HepG2 (cell line): ENCODE measurements around the gene CYP2W1. TPM values are rescaled to one million over a fixed set of nuclear protein-coding genes. Genes with fewer than 3 reads are reported as not detected.

Experiments used
- ATRX ChIP-seq: sonication (generic); formaldehyde crosslinking; IDR thresholded peaks from 2 replicates; pipeline ENCODE4 v1.4.0; 2020; ENCODE audit warnings: missing genetic modification reagents, borderline replicate concordance
- DR1 ChIP-seq: sonication (generic); formaldehyde crosslinking; IDR thresholded peaks from 2 replicates; pipeline ENCODE4 v1.8.0; 2021; ENCODE audit warnings: mild to moderate bottlenecking, missing genetic modification reagents, inconsistent platforms
- EED ChIP-seq: sonication (generic); formaldehyde crosslinking; IDR thresholded peaks from 2 replicates; pipeline ENCODE4 v1.5.0; 2020; ENCODE audit warnings: mild to moderate bottlenecking, missing genetic modification reagents
- ELF1 ChIP-seq: sonication (generic); formaldehyde crosslinking; IDR thresholded peaks from 2 replicates; pipeline ENCODE4 v1.4.0; 2020; ENCODE audit warnings: missing genetic modification reagents
- FOXO1 ChIP-seq: sonication (generic); formaldehyde crosslinking; IDR thresholded peaks from 2 replicates; pipeline ENCODE4 v1.4.0; 2020; ENCODE audit warnings: missing genetic modification reagents
- HNRNPUL1 ChIP-seq: fragments of 200-400 bp; formaldehyde crosslinking; IDR thresholded peaks from 2 replicates; pipeline ENCODE4 v1.6.1; 2017; ENCODE audit warnings: low read depth, mild to moderate bottlenecking, low read length, moderate library complexity
- MTA1 ChIP-seq: sonication (generic); formaldehyde crosslinking; IDR thresholded peaks from 2 replicates; pipeline ENCODE4 v1.4.0; 2020; ENCODE audit warnings: missing genetic modification reagents, mild to moderate bottlenecking, borderline replicate concordance
- PPARG ChIP-seq: conservative IDR thresholded peaks from 2 replicates; pipeline ENCODE4 v1.6.1; 2016; ENCODE audit warnings: missing biosample characterization, missing genetic modification reagents
- RFX5 ChIP-seq: IDR thresholded peaks from 2 replicates; pipeline ENCODE4 v1.6.1; 2011; ENCODE audit warnings: low read depth, low read length, improper control_type of control experiment
- SRSF1 ChIP-seq: fragments of 200-400 bp; formaldehyde crosslinking; optimal IDR thresholded peaks from 2 replicates; pipeline ENCODE3; 2017; ENCODE audit warnings: mild to moderate bottlenecking, low read depth, low read length, moderate library complexity
- TOE1 ChIP-seq: sonication (generic); formaldehyde crosslinking; IDR thresholded peaks from 2 replicates; pipeline ENCODE4 v1.4.0; 2020; ENCODE audit warnings: mild to moderate bottlenecking, missing genetic modification reagents
- ZMYM3 ChIP-seq: sonication (generic); formaldehyde crosslinking; IDR thresholded peaks from 2 replicates; pipeline ENCODE4 v1.5.1; 2020; ENCODE audit warnings: mild to moderate bottlenecking, missing genetic modification reagents
- ZNF235 ChIP-seq: sonication (generic); formaldehyde crosslinking; IDR thresholded peaks from 2 replicates; pipeline ENCODE4 v1.8.1; 2023; ENCODE audit warnings: mild to moderate bottlenecking, missing genetic modification reagents, borderline replicate concordance
- ZNF292 ChIP-seq: sonication (generic); formaldehyde crosslinking; IDR thresholded peaks from 2 replicates; pipeline ENCODE4 v1.8.1; 2022; ENCODE audit warnings: mild to moderate bottlenecking, low read depth, missing genetic modification reagents, borderline replicate concordance
- ZNF407 ChIP-seq: sonication (generic); formaldehyde crosslinking; IDR thresholded peaks from one replicate; pipeline ENCODE4 v1.5.1; 2020; ENCODE audit warnings: mild to moderate bottlenecking, missing genetic modification reagents; ENCODE audit errors: not compliant biosample characterization
- ZNF614 ChIP-seq: IDR thresholded peaks from 2 replicates; pipeline ENCODE4 v1.6.1; 2018; ENCODE audit warnings: missing biosample characterization, missing genetic modification reagents, inconsistent platforms, borderline replicate concordance
- ZNF747 ChIP-seq: sonication (generic); formaldehyde crosslinking; IDR thresholded peaks from 2 replicates; pipeline ENCODE4 v1.8.1; 2023; ENCODE audit warnings: missing genetic modification reagents, mild to moderate bottlenecking, borderline replicate concordance
- ZNF776 ChIP-seq: sonication (generic); formaldehyde crosslinking; IDR thresholded peaks from 2 replicates; pipeline ENCODE4 v1.4.0; 2020; ENCODE audit warnings: mild to moderate bottlenecking, missing genetic modification reagents
- ZSCAN30 ChIP-seq: sonication (generic); formaldehyde crosslinking; IDR thresholded peaks from 2 replicates; pipeline ENCODE4 v1.5.0; 2020; ENCODE audit warnings: mild to moderate bottlenecking, missing genetic modification reagents
- polyA plus RNA-seq, 8 experiments: library from polyadenylated mRNA; depleted of rRNA in 3 of 8; stranded (reverse) in 7 of 8; unstranded in 1 of 8; fragments of >200 nt; fragmentation: Illumina TruSeq in 4 of 8; extraction: Trizol in 4 of 8; gene quantifications; 2 replicates each; pipeline versions ENCODE4 v1.2.1 to v1.2.3, GENCODE V29; 2011 to 2016; ENCODE audit warnings: low read depth in 4 of 8, missing spikeins in 1 of 8, mixed read lengths in 1 of 8; ENCODE audit not compliant: insufficient read depth in 1 of 8
- total RNA-seq, 5 experiments: library from RNA; depleted of rRNA; stranded (reverse); fragments of >200 nt; fragmentation: Illumina TruSeq; extraction: Trizol; gene quantifications; 2 replicates each; pipeline ENCODE4 v1.2.3, GENCODE V29; 2016; ENCODE audit warnings: low read depth in 1 of 5
- TF ChIP-seq, protein P1 (sequence below): sonication (generic); formaldehyde crosslinking; IDR thresholded peaks from 2 replicates; pipeline ENCODE4 v1.4.0; 2020; ENCODE audit warnings: mild to moderate bottlenecking, missing genetic modification reagents
- TF ChIP-seq, protein P2 (sequence below): sonication (generic); formaldehyde crosslinking; IDR thresholded peaks from 2 replicates; pipeline ENCODE4 v1.4.0; 2020; ENCODE audit warnings: mild to moderate bottlenecking, missing genetic modification reagents, borderline replicate concordance

The CYP2W1 gene
- total and polyA plus RNA-seq, 2 of the 13 experiments (the other 11 are each of a cell fraction or from before 2014, with no cell fraction given): 19.5 to 31.7 TPM

- TF ChIP-seq ATRX (CRISPR knock-in tag) (no peak), ELF1 (peak; percentile 80), TOE1 (no peak), PPARG (CRISPR knock-in tag) (no peak), EED (CRISPR knock-in tag) (no peak; the same call in 1 of the 2 replicates), ZMYM3 (CRISPR knock-in tag) (peak; percentile 78), ZNF407 (no peak), ZNF776 (CRISPR knock-in tag) (no peak), SRSF1 (no peak), ZNF614 (CRISPR knock-in tag) (no peak), ZNF292 (CRISPR knock-in tag) (peak; percentile 92; the same call in 1 of the 2 replicates), DR1 (CRISPR knock-in tag) (no peak), ZSCAN30 (CRISPR knock-in tag) (no peak), MTA1 (CRISPR knock-in tag) (peak; percentile 90; the same call in 1 of the 2 replicates), FOXO1 (CRISPR knock-in tag) (peak; percentile 54; the same call in 1 of the 2 replicates), RFX5 (no peak), ZNF235 (CRISPR knock-in tag) (no peak), HNRNPUL1 (no peak), ZNF747 (CRISPR knock-in tag) (peak; percentile 85)
- TF ChIP-seq, protein P1, sequence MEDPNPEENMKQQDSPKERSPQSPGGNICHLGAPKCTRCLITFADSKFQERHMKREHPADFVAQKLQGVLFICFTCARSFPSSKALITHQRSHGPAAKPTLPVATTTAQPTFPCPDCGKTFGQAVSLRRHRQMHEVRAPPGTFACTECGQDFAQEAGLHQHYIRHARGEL (CRISPR knock-in tag): peak; percentile 52; the same call in 1 of the 2 replicates
- TF ChIP-seq, protein P2, sequence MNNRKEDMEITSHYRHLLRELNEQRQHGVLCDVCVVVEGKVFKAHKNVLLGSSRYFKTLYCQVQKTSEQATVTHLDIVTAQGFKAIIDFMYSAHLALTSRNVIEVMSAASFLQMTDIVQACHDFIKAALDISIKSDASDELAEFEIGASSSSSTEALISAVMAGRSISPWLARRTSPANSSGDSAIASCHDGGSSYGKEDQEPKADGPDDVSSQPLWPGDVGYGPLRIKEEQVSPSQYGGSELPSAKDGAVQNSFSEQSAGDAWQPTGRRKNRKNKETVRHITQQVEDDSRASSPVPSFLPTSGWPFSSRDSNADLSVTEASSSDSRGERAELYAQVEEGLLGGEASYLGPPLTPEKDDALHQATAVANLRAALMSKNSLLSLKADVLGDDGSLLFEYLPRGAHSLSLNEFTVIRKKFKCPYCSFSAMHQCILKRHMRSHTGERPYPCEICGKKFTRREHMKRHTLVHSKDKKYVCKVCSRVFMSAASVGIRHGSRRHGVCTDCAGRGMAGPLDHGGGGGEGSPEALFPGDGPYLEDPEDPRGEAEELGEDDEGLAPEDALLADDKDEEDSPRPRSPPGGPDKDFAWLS: no peak
Measured at GRCh38 chr7:960269-960871, 22.6 kb upstream of the CYP2W1 start (continued).
